ENCODE measurements around the gene EGF.

- no peak for TF ChIP-seq EZH2 (IDR thresholded peaks at IDR 0.05)
- no peak for TF ChIP-seq POLR2AphosphoS5 (IDR thresholded peaks at IDR 0.05; ENCODE audit: borderline replicate concordance, low read depth, low read length)
Measured at GRCh38 chr4:109879636-109880314, 32.9 kb upstream of the EGF start.

Data from SK-N-MC (cell line).